Cardiac muscle cell (in vitro differentiated cells and primary cell): ENCODE data around the gene UQCC2. TPM values are rescaled to one million over a fixed set of nuclear protein-coding genes. Genes with fewer than 3 reads are reported as not detected.

Source experiments
- DNase-seq, 2 donors: peaks; one replicate each; pipeline versions ENCODE4 v3.0.0 to v3.0.0-alpha.2; 2010 to 2017; ENCODE audit warnings: low read depth in 1 of 2, low spot score in 1 of 2
- H3K27ac ChIP-seq: fragments of 200-600 bp; sonication (generic); 2 replicates; pipeline ENCODE4 v1.5.1; 2016
- H3K27me3 ChIP-seq: fragments of 200-600 bp; sonication (generic); 2 replicates; pipeline ENCODE4 v1.6.0; 2016; ENCODE audit warnings: control low read depth
- H3K36me3 ChIP-seq: fragments of 200-600 bp; sonication (generic); 2 replicates; pipeline ENCODE4 v1.5.1; 2016; ENCODE audit warnings: control low read depth
- H3K4me1 ChIP-seq: fragments of 200-600 bp; sonication (generic); 2 replicates; pipeline ENCODE4 v1.8.1; 2017; ENCODE audit warnings: low read depth, mild to moderate bottlenecking, mixed run types
- H3K4me3 ChIP-seq: fragments of 200-600 bp; sonication (generic); 2 replicates; pipeline ENCODE4 v1.5.1; 2016; ENCODE audit warnings: mild to moderate bottlenecking
- H3K9me3 ChIP-seq: fragments of 200-600 bp; sonication (generic); 2 replicates; pipeline ENCODE4 v1.5.1; 2017; ENCODE audit warnings: low read depth, mild to moderate bottlenecking, control low read depth
- polyA plus RNA-seq: library from polyadenylated mRNA; unstranded; fragments of >200 nt; fragmentation: Nextera tagmentation; extraction: Ambion mirVana; gene quantifications from 2 replicates; pipeline ENCODE4 v1.2.1, GENCODE V29; 2016
- total RNA-seq: library from RNA; depleted of rRNA; stranded (reverse); fragments of >200 nt; gene quantifications from 2 replicates; pipeline ENCODE4 v1.2.3, GENCODE V29; 2016
- TF ChIP-seq, protein P1 (sequence below): IDR thresholded peaks from 2 replicates; pipeline ENCODE4 v1.5.1; 2012; ENCODE audit warnings: low read depth, mild to moderate bottlenecking, low read length

Gene UQCC2
- total and polyA plus RNA-seq, 2 experiments from 2014 or later: 40.1 to 232 TPM

- Histone ChIP-seq H3K27me3 (no peaks in the 10 kb centered on the region), H3K4me3 (no peak overlapping the region), H3K9me3 (no peaks in the 10 kb centered on the region), H3K4me1 (no peaks in the 10 kb centered on the region), H3K27ac (no peak overlapping the region), H3K36me3 (no peaks in the 10 kb centered on the region)
- TF ChIP-seq, protein P1, sequence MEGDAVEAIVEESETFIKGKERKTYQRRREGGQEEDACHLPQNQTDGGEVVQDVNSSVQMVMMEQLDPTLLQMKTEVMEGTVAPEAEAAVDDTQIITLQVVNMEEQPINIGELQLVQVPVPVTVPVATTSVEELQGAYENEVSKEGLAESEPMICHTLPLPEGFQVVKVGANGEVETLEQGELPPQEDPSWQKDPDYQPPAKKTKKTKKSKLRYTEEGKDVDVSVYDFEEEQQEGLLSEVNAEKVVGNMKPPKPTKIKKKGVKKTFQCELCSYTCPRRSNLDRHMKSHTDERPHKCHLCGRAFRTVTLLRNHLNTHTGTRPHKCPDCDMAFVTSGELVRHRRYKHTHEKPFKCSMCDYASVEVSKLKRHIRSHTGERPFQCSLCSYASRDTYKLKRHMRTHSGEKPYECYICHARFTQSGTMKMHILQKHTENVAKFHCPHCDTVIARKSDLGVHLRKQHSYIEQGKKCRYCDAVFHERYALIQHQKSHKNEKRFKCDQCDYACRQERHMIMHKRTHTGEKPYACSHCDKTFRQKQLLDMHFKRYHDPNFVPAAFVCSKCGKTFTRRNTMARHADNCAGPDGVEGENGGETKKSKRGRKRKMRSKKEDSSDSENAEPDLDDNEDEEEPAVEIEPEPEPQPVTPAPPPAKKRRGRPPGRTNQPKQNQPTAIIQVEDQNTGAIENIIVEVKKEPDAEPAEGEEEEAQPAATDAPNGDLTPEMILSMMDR: no peak
- DNase-seq: no peak
Measured at GRCh38 chr6:33677689-33678088, 33.8 kb downstream of the UQCC2 start.

- DNase-seq: peak in 1 of 2 donors; percentile 10
- Histone ChIP-seq H3K4me1 (no peaks in the 10 kb centered on the region), H3K4me3 (no peak overlapping the region), H3K27ac (no peak overlapping the region), H3K27me3 (no peaks in the 10 kb centered on the region), H3K36me3 (no peaks in the 10 kb centered on the region), H3K9me3 (no peaks in the 10 kb centered on the region)
- TF ChIP-seq, protein P1: no peak
Measured at GRCh38 chr6:33677143-33677660, 34.3 kb downstream of the UQCC2 start.

DNA sequence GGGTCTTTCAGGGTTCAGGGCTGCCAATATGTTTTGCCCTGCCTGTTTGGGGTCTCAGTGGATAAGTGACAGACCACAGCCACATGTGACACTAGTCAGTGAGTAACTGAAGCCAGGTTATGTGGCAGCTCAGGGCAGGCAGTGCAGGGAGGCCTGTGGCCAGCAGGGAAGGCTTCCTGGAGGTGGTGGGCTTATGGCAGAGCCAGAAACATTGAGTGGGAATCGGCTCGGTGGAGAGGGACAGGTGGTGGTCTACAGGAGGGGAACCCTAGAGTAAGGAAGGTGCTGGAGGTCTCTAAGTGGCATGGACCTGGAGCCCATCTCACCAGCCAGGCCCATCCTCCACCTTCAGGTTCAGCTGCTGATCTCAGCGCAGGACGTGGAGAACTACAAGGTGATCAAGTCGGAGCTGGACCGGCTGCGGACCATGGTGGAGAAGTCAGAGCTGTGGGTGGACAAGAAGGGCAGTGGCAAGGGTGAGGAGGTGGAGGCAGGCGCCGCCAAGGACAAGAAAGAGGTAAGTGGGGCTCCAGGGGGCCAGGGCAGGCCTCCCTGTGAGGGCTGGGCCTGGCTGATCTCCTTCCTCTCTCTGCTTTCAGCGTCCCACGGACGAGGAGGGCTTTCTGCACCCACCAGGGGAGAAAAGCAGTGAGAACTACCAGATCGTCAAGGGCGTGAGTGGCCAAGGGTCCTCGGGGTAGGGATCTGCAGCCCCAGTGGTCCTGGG, 34.9 kb downstream of the UQCC2 start:
- Histone ChIP-seq H3K27me3 (no peaks in the 10 kb centered on the region), H3K4me3 (no peak overlapping the region), H3K4me1 (no peaks in the 10 kb centered on the region), H3K36me3 (no peaks in the 10 kb centered on the region), H3K27ac (no peak overlapping the region), H3K9me3 (no peaks in the 10 kb centered on the region)
- no peak for DNase-seq
- TF ChIP-seq, protein P1: no peak

DNA sequence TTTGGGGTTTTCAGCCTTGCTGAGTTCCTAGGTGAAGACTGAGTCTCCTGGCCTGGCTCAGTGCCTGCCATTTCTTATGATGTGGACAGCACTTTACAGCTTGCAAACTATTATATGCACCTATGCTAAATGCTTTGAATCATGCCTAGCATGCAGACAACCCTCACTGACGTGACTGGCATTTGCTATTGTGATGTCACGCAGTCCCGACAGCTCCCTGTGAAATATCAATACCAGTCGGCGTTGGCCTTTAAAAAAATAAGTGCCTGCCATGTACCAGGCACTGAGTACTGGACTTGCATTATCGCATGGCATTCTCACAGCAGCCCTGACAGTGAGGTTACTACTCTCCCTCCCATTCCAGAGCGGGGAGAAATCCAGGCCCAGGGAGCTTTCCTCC, 35.5 kb downstream of the UQCC2 start:
- no peak overlapping the region for H3K27ac ChIP-seq
- DNase-seq: no peak
- no peaks in the 10 kb centered on the region for H3K27me3 ChIP-seq
- TF ChIP-seq, protein P1: no peak
- no peaks in the 10 kb centered on the region for H3K36me3 ChIP-seq
- no peak overlapping the region for H3K4me3 ChIP-seq
- no peaks in the 10 kb centered on the region for H3K9me3 ChIP-seq
- no peaks in the 10 kb centered on the region for H3K4me1 ChIP-seq

DNA sequence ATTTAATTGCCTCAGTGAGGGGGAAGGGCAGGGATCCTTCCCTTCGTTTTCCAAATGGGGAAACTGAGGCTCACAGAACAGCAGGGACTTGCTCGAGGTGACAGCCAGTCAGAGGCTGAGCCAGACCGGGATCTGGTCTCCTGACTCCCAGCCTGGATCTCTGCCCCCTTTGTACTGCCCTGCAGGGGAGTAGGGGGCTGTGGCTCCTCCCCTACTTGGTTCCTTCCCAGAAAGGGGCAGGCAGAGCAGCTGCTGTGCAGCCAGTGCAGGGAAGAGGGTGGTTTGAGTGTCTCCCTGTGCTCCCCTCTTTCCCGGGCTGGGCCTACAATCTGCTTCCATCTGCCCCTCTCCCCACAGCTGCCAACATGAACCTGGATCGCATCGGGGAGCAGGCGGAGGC, 37.6 kb downstream of the UQCC2 start:
- Histone ChIP-seq H3K9me3 (no peaks in the 10 kb centered on the region), H3K4me3 (no peak overlapping the region), H3K27ac (no peak overlapping the region), H3K36me3 (no peaks in the 10 kb centered on the region), H3K4me1 (no peaks in the 10 kb centered on the region), H3K27me3 (no peaks in the 10 kb centered on the region)
- TF ChIP-seq, protein P1: no peak
- DNase-seq: no peak
